WTC11 (cell line): Measurements from ENCODE around the gene PTPN21. TPM values are rescaled to one million over a fixed set of nuclear protein-coding genes. Genes with fewer than 3 reads are reported as not detected.

Source experiments
- ATAC-seq: fragments of 200-7000 bp; cut with Tn5 transposase; 2 replicates; pipeline ENCODE4 v1.10.0; 2021; ENCODE audit warnings: mild to moderate bottlenecking, moderate library complexity
- CTCF ChIA-PET: fragments of 300-600 bp; sonication (Branson Sonifier 250); formaldehyde crosslinking; loops from one replicate; lab custom pipeline; 2021; ENCODE audit warnings: antibody characterized with exemption; lab: Charles Lee
- POLR2A ChIA-PET: fragments of 350-600 bp; sonication (Branson Sonifier 250); formaldehyde crosslinking; loops from one replicate; lab custom pipeline; 2021; ENCODE audit warnings: antibody characterized with exemption; lab: Charles Lee
- DNase-seq: peaks from one replicate; pipeline ENCODE4 v3.0.0; 2021; ENCODE audit warnings: low spot score
- H3K27ac Mint-ChIP-seq: 2 replicates; pipeline ENCODE4 v1.8.0; 2021; ENCODE audit warnings: mixed read lengths
- H3K27me3 Mint-ChIP-seq: 2 replicates; pipeline ENCODE4 v1.8.0; 2021; ENCODE audit warnings: low read depth, mild to moderate bottlenecking, moderate library complexity, mixed read lengths
- H3K36me3 Mint-ChIP-seq: 2 replicates; pipeline ENCODE4 v1.8.0; 2021; ENCODE audit warnings: mixed read lengths
- H3K4me1 Mint-ChIP-seq: 2 replicates; pipeline ENCODE4 v1.8.0; 2022; ENCODE audit warnings: mixed read lengths
- H3K4me3 Mint-ChIP-seq: 2 replicates; pipeline ENCODE4 v1.8.0; 2021; ENCODE audit warnings: mild to moderate bottlenecking, moderate library complexity, mixed read lengths
- H3K9me3 Mint-ChIP-seq: 2 replicates; pipeline ENCODE4 v1.8.0; 2021; ENCODE audit warnings: mixed read lengths
- AFF4 ChIP-seq: sonication (generic); formaldehyde crosslinking; IDR thresholded peaks from 2 replicates; pipeline ENCODE4 v1.8.1; 2023; ENCODE audit warnings: mild to moderate bottlenecking, missing genetic modification reagents, borderline replicate concordance
- ARID4B ChIP-seq: sonication (generic); formaldehyde crosslinking; IDR thresholded peaks from 2 replicates; pipeline ENCODE4 v1.8.0; 2023; ENCODE audit warnings: missing genetic modification reagents, mild to moderate bottlenecking, borderline replicate concordance
- CTCF ChIP-seq: fragments of 200-600 bp; IDR thresholded peaks from 2 replicates; pipeline ENCODE4 v1.8.0; 2022; ENCODE audit warnings: antibody characterized with exemption
- E2F1 ChIP-seq: sonication (generic); formaldehyde crosslinking; IDR thresholded peaks from 2 replicates; pipeline ENCODE4 v1.8.0; 2022; ENCODE audit warnings: mild to moderate bottlenecking, missing genetic modification reagents
- ERG ChIP-seq: fragments of 250-450 bp; sonication (Bioruptor Pico); IDR thresholded peaks from 2 replicates; pipeline ENCODE4 v1.8.0; 2021; ENCODE audit warnings: mild to moderate bottlenecking
- ESRRA ChIP-seq: sonication (generic); formaldehyde crosslinking; IDR thresholded peaks from 2 replicates; pipeline ENCODE4 v1.8.1; 2022; ENCODE audit warnings: mild to moderate bottlenecking, missing genetic modification reagents, borderline replicate concordance
- GTF2I ChIP-seq: fragments of 250-450 bp; sonication (Bioruptor Pico); conservative IDR thresholded peaks from 2 replicates; pipeline ENCODE4 v1.4.0; 2021; ENCODE audit warnings: mild to moderate bottlenecking
- IRF1 ChIP-seq: sonication (generic); formaldehyde crosslinking; IDR thresholded peaks from 2 replicates; pipeline ENCODE4 v1.8.0; 2023; ENCODE audit warnings: missing genetic modification reagents
- KAT7 ChIP-seq: sonication (generic); formaldehyde crosslinking; IDR thresholded peaks from 2 replicates; pipeline ENCODE4 v1.8.1; 2023; ENCODE audit warnings: missing genetic modification reagents, mild to moderate bottlenecking, borderline replicate concordance
- MXD4 ChIP-seq: fragments of 250-450 bp; sonication (Bioruptor Pico); IDR thresholded peaks from 2 replicates; pipeline ENCODE4 v1.8.0; 2021; ENCODE audit warnings: mild to moderate bottlenecking, moderate library complexity, borderline replicate concordance
- NFE2L1 ChIP-seq: sonication (generic); formaldehyde crosslinking; IDR thresholded peaks from 2 replicates; pipeline ENCODE4 v1.8.1; 2023; ENCODE audit warnings: missing genetic modification reagents
- NR1H2 ChIP-seq: sonication (generic); formaldehyde crosslinking; IDR thresholded peaks from 2 replicates; pipeline ENCODE4 v1.9.0; 2021; ENCODE audit warnings: mild to moderate bottlenecking, moderate library complexity, missing genetic modification reagents
- SMAD3 ChIP-seq: sonication (generic); formaldehyde crosslinking; IDR thresholded peaks from 2 replicates; pipeline ENCODE4 v1.8.0; 2022; ENCODE audit warnings: missing genetic modification reagents, mild to moderate bottlenecking, borderline replicate concordance
- USF2 ChIP-seq: sonication (generic); formaldehyde crosslinking; IDR thresholded peaks from 2 replicates; pipeline ENCODE4 v1.8.1; 2023; ENCODE audit warnings: mild to moderate bottlenecking, missing genetic modification reagents, moderate library complexity
- ZMAT4 ChIP-seq: fragments of 250-450 bp; sonication (Bioruptor Pico); IDR thresholded peaks from 2 replicates; pipeline ENCODE4 v1.9.0; 2021; ENCODE audit warnings: mild to moderate bottlenecking
- ZNF219 ChIP-seq: sonication (generic); formaldehyde crosslinking; IDR thresholded peaks from 2 replicates; pipeline ENCODE4 v1.8.0; 2023; ENCODE audit warnings: missing genetic modification reagents, mild to moderate bottlenecking, borderline replicate concordance
- ZNF532 ChIP-seq: fragments of 250-450 bp; sonication (Bioruptor Pico); IDR thresholded peaks from 2 replicates; pipeline ENCODE4 v1.9.0; 2021; ENCODE audit warnings: mild to moderate bottlenecking, borderline replicate concordance
- total RNA-seq: library from RNA; stranded (reverse); gene quantifications from 3 replicates; pipeline ENCODE4 v1.2.3, GENCODE V29; 2021

The PTPN21 gene
- total RNA-seq, 1 experiment from 2014 or later = 7.5 TPM

GRCh38 chr14:88439088-88439487, 115.7 kb downstream of the PTPN21 start (continued):
- no peak for TF ChIP-seq ARID4B
- TF ChIP-seq NR1H2 (CRISPR knock-in tag) = no peak
- TF ChIP-seq ZNF532 (CRISPR knock-in tag) = no peak
- no peak for TF ChIP-seq MXD4
- no peak for TF ChIP-seq ZNF219
- no peak for TF ChIP-seq ERG (CRISPR knock-in tag)
- no peak for TF ChIP-seq IRF1 (CRISPR knock-in tag)

GRCh38 chr14:88437658-88438057, 117.1 kb downstream of the PTPN21 start:
- no peak overlapping the region for H3K27ac Mint-ChIP-seq
- TF ChIP-seq AFF4 (CRISPR knock-in tag) (no peak), ZMAT4 (no peak), SMAD3 (CRISPR knock-in tag) (no peak), USF2 (CRISPR knock-in tag) (no peak), ESRRA (CRISPR knock-in tag) (no peak), KAT7 (CRISPR knock-in tag) (no peak), GTF2I (no peak), E2F1 (CRISPR knock-in tag) (no peak), NFE2L1 (no peak), CTCF (no peak), NR1H2 (CRISPR knock-in tag) (no peak)

More at GRCh38 chr14:88437658-88438057, 117.1 kb downstream of the PTPN21 start:
- POLR2A ChIA-PET = no interaction called here
- peaks cover 3% of the 10 kb centered on the region; the same call in 1 of the 2 replicates for H3K36me3 Mint-ChIP-seq
- H3K4me1 Mint-ChIP-seq = no peaks in the 10 kb centered on the region
- H3K27me3 Mint-ChIP-seq = no peaks in the 10 kb centered on the region
- CTCF ChIA-PET = interaction anchor here (1.2 to 2.5 kb wide), 2 partner anchors 248 to 269 kb away, joined by 4 to 14 read pairs; no protein-coding TSS in a partner anchor
- no peak overlapping the region for H3K4me3 Mint-ChIP-seq
- H3K9me3 Mint-ChIP-seq = no peaks in the 10 kb centered on the region
- ATAC-seq (no peak), DNase-seq (no peak)
